HL-60 (cell line): ENCODE results near the gene FAM78A.

Experiments
- CTCF ChIP-seq: IDR thresholded peaks from one replicate; pipeline ENCODE4 v1.5.1; 2011; ENCODE audit warnings: low read length, control low read depth, inconsistent platforms; ENCODE audit not compliant: insufficient read depth
- POLR2AphosphoS5 ChIP-seq: IDR thresholded peaks from 2 replicates; pipeline ENCODE4 v1.6.1; 2012; ENCODE audit warnings: low read depth
- SPI1 ChIP-seq: IDR thresholded peaks from 2 replicates; pipeline ENCODE4 v1.6.1; 2012; ENCODE audit warnings: low read depth, mild to moderate bottlenecking, borderline replicate concordance

GRCh38 chr9:131237931-131238401 is 38.3 kb downstream of the FAM78A start:
- TF ChIP-seq CTCF (no peak), POLR2AphosphoS5 (peak; percentile 53; the same call in 1 of the 2 replicates), SPI1 (no peak)
